Stimulated activated CD4-positive, alpha-beta T cell treated with anti-CD3 and anti-CD28 coated beads, Interleukin-4, amount 100 ng/mL, for 48 hours (primary cell): ENCODE data around the gene HGS.
"Not testable (repeated sequence)": the region's sequence is repeated elsewhere in the genome, so short reads cannot be mapped to it uniquely, and the experiment has no call there.

ENCODE experiments used
- DNase-seq, 2 donors: peaks; one replicate each; pipeline ENCODE4 v3.0.0-alpha.2; 2020; ENCODE audit warnings: low read depth in 2 of 2

Gene HGS

DNA sequence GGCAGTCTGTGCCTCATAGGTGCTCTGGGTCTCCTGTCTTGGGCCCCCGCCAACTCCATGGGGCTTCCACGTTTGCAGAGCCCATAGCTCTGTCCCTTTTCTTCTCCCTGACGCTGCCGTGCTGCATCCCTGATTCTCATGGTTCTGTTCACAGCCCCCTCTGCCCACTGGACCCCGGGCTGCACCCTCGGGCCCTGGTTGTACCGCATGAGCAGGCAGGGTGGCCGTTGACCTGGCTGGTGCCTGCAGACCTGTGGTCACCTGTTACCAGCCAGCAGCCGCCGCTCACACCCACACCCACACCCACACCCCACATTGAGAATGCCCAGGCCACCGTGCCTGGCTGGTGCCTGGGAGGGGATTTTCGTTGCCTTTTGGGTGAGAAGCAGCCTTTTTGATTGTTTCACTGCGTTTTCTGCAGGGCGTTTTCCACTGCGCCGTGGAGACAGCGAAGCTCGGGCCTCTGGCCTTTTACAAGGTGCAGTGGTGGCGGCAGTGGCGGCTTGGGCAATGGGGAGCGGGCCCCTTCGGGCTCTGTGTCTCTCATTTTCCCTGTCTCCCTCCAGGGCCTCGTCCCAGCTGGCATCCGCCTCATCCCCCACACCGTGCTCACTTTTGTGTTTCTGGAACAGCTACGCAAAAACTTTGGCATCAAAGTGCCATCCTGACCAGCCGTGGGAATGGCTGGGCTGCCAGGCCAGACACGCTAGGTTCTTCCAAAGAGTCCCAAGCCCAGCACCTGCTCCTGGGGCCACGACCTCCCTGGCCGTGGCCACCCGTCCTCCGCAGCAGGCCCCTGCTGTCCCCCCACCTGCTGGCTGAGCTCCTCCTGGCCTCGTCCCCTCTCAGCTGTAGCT is 35.8 kb downstream of the HGS start:
- no peak for DNase-seq

DNA sequence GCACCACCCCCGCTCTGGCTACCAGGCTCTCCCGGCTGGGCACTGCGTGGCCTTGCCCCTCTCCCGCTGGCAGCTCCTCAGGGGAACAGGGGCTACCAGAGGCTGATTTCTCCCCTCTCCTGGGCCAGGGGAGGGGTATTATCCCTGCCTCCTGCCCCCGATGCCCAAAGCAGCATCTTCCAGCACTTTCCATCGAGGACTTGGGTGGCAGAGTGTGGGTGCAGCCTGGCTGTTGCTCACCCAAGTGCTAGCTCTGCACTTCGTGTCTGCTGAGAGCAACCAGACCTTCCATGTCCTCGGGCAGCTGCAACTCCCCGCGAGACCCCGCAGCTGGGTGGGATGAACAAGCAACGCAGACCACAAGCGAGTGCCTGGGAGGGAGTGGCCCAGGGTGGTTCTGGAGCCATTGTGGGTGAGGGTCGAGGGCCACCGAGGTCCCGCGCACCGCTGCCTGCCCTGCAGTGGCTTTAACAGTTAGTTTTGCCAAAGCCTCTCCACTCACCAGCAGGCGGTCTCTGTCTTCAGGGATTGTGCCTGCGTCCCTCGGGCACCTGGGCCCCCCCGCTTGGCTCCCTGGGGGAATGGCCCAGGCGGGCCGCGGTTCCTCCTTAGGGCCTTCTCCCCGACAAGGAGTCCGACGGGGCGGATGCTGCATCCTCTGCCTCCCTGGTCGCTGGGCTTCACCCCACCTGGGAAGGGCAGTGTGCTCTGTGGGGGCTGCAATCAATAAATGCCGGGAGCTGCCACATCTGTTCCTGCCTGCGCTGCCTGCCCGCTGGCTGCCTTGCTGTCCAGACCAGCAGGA is 36.7 kb downstream of the HGS start:
- DNase-seq: no peak

- no peak for DNase-seq
Observed at GRCh38 chr17:81722184-81723120, 38.6 kb downstream of the HGS start.

DNA sequence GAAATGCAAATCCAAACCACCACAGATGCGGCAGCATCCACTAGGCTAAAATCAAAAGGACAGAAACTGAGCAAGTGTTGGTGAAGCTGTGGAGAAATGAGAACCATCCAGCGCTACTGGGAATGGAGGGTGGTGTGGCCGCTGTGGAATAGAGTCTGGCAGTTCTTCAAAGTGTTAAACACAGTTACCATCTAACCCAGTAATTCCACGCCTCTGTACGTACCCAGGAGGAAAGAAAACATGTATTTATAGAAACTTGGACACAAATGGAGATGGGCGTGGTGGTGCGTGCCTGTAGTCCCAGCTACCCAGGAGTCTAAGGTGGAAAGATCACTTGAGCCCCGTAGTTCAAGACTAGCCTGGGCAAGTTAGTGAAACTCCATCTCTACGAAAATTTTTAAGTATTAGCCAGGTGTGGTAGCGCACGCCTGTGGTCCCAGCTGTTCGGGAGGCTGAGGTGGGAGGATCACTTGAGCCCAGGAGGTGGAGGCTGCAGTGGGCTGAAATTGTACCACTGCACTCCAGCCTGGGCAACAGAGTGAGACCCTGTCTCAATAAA is 39.9 kb downstream of the HGS start:
- no peak for DNase-seq

DNA sequence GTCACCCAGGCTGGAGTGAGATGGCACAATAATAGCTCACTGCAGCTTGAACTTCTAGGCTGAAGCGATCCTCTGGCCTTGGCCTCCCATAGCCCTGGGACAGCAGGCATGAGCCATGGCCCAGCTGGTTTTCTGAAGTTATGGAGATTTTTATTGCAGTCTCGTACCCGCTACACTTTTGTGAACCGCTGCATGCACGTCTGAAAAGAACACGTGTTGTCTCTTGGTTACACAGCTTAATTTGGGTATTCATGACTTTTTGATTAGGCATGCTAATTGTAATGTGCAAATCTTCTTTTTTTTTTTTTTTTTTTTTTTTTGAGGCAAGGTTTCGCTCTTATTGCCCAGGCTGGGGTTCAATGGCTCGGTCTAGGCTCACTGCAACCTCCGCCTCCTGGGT is 41.6 kb downstream of the HGS start:
- no peak for DNase-seq

GRCh38 chr17:81726004-81726403 is 42.2 kb downstream of the HGS start:
- no peak for DNase-seq

GRCh38 chr17:81727324-81728031 is 43.7 kb downstream of the HGS start:
- DNase-seq: no peak

- peak; percentile 67 to 71 for DNase-seq
Observed at GRCh38 chr17:81733507-81734404, 49.9 kb downstream of the HGS start.

DNA sequence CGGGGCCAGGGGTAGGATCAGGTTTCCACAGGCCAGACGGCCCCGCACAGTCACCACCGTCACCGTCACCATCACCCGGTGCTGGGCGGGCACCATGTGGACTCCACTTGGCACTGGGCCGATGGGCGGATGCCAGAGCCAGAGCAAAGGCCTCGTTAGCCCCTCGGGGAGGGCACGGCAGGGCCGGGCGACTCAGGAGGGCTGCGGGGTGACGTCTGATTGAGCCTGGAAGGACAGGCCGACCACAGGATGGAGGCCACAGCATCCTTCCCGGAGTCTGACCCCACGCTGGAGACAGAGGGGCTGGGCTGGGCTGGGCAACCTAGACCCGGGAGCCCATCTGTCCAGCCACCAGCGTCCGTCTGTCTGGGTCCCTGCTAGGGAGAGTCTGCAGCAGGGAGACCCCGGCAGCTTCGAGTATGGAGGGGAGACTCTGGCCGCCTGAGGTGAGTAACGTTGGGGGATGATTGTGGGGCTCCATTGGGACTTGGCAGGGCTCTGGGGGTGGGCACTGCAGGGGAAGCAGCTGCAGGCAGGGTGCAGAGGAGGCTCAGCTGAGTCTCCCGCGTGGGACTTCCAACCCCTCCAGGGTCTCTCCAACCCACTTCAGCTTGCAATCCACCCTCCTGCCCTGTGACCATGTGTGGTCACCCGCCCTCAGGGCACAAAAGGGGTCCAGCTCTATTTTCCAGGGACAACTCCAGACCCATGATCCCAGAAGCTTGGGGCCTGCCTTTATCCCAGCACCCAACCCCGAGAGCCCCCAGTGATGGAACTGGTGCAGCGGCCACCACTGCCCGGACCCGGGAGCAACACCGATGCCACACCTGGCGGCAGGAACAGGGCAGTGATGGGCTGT is 50.8 kb downstream of the HGS start:
- DNase-seq: no peak

GRCh38 chr17:81735264-81736102 is 51.7 kb downstream of the HGS start:
- DNase-seq: no peak

DNA sequence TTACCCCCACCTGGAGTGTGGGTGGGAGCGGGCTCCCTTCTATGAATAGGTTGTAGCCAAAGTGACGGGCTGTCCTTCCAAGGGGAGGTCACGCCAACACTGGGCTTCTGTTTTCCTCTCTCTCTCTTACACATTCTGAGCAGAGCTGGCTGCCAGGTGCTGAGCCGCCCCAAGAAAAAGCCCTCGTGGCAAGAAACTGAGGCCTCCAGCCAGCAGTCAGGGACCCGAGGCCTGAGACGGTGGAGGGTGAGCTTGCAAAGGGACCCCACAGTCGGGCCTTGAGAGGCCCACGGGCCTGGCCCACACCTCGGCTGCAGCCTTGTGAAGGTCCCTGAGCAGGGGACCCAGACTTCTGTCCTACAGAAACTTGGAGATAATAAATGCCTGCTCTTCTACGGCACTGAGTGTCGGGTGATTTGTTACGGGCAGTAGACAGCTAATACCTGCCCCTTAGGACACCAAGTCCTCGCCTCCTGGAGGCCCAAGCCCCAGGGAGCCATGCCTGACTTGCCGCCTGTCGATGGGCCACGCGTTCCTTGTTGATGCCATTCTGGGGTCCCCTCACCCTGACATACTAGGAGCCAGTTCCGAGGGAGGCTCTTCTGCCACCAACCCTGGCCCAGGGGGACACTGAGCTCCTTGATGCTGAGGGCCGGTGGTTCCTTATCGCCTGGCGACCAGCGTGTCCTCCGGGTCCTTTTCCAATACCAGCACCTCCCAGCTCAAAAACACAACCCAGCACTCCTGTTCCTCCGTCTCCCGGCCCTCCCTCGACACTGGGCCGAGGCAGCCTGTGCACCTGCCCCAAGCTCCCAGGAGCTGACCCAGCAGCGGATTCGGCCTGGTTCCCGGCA is 54.4 kb downstream of the HGS start:
- no peak for DNase-seq

DNA sequence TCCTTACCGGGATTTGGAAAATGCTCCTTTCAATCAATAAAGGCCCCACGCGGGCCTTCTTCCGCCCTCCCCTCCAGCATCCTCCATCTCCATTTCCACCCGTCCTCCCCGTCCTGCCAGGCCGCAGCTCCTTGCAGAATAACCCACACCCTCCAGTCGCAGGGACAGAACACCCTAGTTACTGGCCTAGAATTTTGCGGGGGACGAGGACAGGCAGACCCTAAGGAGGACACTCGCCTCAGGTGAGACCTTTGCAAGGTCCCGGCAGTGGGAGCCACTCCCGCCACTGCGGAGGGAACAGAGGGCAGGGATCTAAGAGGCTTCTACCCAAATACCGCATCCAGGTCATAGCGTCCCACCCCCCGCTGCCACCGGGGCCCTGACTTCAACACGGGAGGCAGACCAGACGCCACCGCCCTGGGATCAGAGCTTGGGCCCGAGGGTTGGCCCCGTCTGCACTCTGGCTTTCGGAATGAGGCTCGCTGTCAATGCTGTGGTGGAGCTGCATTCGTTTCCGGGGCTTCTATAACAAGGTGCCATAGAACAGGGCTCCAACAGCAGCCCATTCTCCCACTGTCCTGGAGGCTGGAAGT is 55.1 kb downstream of the HGS start:
- DNase-seq: no peak

DNA sequence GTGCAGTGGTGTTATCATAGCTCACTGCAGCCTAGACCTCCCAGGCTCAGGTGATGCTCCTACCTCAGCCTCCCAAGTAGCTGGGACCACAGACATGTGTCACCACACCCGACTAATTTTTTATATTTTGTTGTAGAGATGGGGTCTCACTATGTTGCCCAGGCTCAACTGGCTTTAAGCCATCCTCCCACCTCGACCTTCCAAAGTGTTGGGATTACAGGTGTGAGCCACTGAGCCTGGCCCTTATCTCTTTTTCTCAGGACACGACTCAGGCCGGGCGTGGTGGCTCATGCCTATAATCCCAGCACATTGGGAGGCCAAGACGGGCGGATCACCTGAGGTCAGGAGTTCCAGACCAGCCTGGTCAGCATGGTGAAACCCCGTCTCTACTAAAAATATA is 55.8 kb downstream of the HGS start:
- DNase-seq: not testable (repeated sequence)

GRCh38 chr17:81740395-81740961 is 56.7 kb downstream of the HGS start:
- DNase-seq: no peak

GRCh38 chr17:81741049-81741593 is 57.3 kb downstream of the HGS start:
- no peak for DNase-seq
